HepG2 (cell line): ENCODE results near the gene ANK3.

Experiments used
- ELF3 ChIP-seq: IDR thresholded peaks from 2 replicates; pipeline ENCODE4 v1.6.1; 2016; ENCODE audit warnings: missing genetic modification reagents, missing compliant biosample characterization
- FOXJ3 ChIP-seq: sonication (generic); formaldehyde crosslinking; IDR thresholded peaks from 2 replicates; pipeline ENCODE4 v1.4.0; 2020; ENCODE audit warnings: missing genetic modification reagents, mild to moderate bottlenecking, borderline replicate concordance
- HIC2 ChIP-seq: sonication (generic); formaldehyde crosslinking; IDR thresholded peaks from 2 replicates; pipeline ENCODE4 v1.9.0; 2022; ENCODE audit warnings: low read depth, missing genetic modification reagents
- IRF9 ChIP-seq: sonication (generic); formaldehyde crosslinking; IDR thresholded peaks from 2 replicates; pipeline ENCODE4 v1.8.0; 2022; ENCODE audit warnings: missing genetic modification reagents, mild to moderate bottlenecking, borderline replicate concordance
- ZNF350 ChIP-seq: sonication (generic); formaldehyde crosslinking; IDR thresholded peaks from 2 replicates; pipeline ENCODE4 v1.4.0; 2020; ENCODE audit warnings: mild to moderate bottlenecking, low read depth, missing genetic modification reagents, borderline replicate concordance

- TF ChIP-seq ZNF350 (CRISPR knock-in tag): no peak
- no peak for TF ChIP-seq IRF9 (CRISPR knock-in tag)
- TF ChIP-seq FOXJ3 (CRISPR knock-in tag): no peak
- no peak for TF ChIP-seq HIC2 (CRISPR knock-in tag)
- TF ChIP-seq ELF3 (CRISPR knock-in tag): no peak
Measured at GRCh38 chr10:60429084-60429849, 39.6 kb upstream of the ANK3 start.
